NCI-H2171 (cell line): ENCODE data around the gene PARD6G.
A peak's percentile ranks its signal among the peaks of the same experiment; 100 is the strongest.
"Not testable (repeated sequence)": the region's sequence is repeated elsewhere in the genome, so short reads cannot be mapped to it uniquely, and the experiment has no call there.

Experiments used
- DNase-seq: peaks from one replicate; lab custom pipeline; 2025; lab: John Stamatoyannopoulos, UW

The PARD6G gene, protein sequence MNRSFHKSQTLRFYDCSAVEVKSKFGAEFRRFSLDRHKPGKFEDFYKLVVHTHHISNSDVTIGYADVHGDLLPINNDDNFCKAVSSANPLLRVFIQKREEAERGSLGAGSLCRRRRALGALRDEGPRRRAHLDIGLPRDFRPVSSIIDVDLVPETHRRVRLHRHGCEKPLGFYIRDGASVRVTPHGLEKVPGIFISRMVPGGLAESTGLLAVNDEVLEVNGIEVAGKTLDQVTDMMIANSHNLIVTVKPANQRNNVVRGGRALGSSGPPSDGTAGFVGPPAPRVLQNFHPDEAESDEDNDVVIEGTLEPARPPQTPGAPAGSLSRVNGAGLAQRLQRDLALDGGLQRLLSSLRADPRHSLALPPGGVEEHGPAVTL

DNA sequence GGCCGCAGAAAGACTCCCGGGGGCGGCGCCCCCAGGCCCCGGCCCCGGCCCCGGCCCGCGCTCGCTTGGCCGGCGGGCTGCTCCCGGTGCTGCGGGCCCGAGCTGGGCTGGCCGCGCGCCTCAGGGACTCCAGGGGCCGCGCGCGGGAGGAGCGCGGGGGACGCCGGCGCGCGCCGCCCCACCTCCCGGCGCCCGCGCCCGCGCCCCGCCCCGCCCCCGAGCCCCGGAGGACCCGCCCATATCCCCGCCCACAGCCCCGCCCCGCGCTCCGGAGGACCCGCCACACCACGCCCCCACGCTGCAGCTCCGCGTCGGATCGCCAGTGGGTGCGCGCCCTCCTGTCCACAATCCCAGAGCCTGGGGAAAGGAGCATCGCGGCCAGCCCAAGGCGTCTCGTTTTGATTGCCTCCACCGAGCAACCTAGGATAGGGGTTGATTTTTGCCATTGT, at the start of gene PARD6G:
Gene PARD6G, minus strand, starts transcription at position 122 of the 449 bp plus-strand sequence. CDS start 166 bp downstream, outside the sequence.
- peak; percentile 51 for DNase-seq

- DNase-seq: not testable (repeated sequence)
Observed at GRCh38 chr18:80262241-80263033, 15.1 kb upstream of the PARD6G start.

GRCh38 chr18:80259610-80260009, 12.3 kb upstream of the PARD6G start:
- DNase-seq: no peak

DNA sequence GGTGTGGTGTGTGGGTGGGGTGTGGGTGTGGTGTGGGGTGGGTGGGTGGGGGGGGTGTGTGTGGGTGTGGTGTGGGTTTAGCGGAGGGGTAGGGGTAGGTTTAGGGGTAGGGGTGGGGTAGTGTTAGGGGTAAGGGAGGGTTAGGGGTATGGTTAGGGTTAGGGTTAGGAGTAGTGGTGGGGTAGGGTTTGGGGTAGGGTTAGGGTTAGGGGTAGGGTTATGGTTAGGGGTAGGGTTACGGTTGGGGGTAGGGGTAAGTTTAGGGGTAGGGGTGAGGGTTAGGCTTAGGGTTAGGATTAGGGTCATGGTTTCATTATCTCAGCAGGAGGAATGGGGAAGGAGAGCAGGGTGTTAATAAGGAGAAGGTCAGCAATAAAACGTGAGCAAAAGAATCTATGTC, 11.3 kb upstream of the PARD6G start:
- no peak for DNase-seq

GRCh38 chr18:80257579-80258543, 10.5 kb upstream of the PARD6G start:
- not testable (repeated sequence) for DNase-seq

DNA sequence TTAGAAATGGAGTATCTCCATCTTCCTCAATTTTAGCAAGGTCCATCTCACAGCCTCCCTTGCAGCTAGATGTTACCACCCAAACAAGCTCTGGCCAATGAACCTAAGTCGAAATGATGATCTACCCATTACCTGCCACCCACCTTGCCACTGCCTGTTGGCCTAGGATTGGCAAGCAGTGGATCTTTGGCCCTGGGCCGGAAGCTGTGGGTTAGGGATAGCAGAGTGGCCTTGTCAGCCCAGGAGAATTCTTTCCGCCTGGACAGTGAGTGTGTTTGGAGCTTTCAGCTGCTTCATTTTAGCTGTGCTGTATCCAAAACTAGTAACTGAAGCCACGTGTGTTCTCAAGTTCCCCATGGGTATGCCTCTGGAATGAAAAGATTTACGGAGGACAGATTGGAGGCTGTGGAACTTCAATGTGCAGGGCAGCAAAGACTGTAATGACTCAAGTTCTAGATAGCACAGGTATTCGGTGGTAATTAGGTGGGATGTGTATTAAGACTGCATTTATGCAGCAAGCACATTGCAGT, 7.7 kb upstream of the PARD6G start:
- DNase-seq: no peak

- DNase-seq: no peak
Observed at GRCh38 chr18:80253871-80254492, 6.7 kb upstream of the PARD6G start.

- no peak for DNase-seq
Observed at GRCh38 chr18:80253236-80253635, 5.9 kb upstream of the PARD6G start.

DNA sequence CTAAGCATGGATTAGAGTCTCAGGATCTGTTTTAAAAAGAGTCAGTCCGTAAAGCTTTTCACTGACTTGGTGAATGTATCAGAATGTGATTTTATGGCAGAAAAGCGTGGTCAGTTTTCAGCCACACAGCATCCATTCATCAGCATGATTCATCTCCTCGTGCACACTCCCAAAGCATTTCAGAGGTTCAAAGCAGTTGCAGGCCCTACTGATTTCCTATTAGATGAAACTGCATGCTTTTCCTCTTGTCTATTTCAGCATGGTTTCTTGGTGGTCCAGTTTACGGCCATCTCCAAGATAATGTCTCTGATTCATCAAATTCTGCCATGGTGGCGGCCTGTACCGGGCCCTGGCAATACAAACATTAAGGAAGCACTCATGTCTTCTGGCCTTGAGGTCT, 4.8 kb upstream of the PARD6G start:
- no peak for DNase-seq

- no peak for DNase-seq
Observed at GRCh38 chr18:80251700-80252099, 4.4 kb upstream of the PARD6G start.

DNA sequence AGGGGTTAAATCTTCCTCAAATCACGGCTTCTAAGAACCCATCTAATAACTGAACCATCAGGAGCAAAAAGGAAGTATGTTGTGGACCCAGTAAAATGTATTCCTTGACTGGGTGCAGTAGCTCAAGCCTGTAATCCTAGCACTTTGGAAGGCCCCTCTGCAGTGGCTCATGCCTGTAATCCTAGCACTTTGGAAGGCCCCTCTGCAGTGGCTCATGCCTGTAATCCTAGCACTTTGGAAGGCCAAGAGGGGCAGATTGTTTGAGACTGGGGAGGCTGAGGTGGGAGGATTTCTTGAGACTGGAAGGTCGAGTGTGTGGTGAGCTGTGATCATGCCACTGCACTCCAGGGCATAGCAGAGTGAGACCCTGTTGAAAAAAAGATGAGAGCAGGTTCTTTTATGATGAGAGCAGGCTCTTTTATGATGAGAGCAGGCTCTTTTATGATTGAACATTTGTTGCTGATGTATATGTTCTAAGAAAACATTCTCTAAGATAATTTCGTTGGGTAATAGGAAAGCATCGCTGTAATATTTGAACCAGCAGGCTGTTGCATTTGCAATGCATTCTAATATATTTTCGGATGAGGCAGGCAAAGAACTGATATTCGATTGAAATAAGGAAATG, 3.5 kb upstream of the PARD6G start:
- DNase-seq: no peak

DNA sequence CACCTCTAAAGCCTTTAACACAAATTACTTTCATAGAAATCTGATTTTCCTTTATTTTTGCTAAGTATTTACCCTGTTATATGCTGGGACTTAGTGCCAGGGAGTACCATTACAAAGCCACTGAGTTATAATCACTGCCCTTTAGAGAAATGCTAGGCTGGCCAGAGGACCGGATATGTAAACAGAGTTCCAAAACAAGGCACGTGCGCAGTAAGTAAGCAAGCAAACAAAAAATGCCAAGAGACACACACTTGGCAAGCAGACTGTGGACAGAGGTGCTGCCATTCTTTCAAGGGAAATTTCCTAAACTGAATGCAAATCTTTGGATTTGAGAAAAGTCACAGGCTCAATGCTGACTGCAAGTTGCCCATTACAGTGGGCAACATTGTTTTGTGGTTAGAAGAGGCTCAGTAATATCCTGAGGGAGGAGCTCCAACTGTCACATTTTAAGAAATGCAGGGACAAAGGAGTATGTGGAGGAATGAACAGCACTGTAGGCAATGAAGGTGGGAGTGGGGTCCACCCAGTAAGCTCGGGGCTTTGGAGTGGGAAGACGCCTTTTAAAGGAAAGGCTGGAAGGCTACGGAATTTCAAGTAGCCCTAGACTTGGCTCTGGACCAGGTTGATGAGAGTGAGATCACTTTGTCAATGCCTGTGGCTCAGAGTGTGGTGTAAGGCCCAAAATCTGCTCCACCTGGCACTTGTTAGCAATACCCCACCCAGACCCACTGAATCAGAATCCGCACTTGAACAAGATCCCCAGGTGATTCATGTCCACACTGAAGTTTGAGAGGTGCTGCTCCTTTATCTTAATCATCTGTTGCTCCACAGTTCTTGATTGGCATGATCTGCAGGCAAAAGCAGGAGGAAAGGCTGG, 2.1 kb upstream of the PARD6G start:
- no peak for DNase-seq

DNA sequence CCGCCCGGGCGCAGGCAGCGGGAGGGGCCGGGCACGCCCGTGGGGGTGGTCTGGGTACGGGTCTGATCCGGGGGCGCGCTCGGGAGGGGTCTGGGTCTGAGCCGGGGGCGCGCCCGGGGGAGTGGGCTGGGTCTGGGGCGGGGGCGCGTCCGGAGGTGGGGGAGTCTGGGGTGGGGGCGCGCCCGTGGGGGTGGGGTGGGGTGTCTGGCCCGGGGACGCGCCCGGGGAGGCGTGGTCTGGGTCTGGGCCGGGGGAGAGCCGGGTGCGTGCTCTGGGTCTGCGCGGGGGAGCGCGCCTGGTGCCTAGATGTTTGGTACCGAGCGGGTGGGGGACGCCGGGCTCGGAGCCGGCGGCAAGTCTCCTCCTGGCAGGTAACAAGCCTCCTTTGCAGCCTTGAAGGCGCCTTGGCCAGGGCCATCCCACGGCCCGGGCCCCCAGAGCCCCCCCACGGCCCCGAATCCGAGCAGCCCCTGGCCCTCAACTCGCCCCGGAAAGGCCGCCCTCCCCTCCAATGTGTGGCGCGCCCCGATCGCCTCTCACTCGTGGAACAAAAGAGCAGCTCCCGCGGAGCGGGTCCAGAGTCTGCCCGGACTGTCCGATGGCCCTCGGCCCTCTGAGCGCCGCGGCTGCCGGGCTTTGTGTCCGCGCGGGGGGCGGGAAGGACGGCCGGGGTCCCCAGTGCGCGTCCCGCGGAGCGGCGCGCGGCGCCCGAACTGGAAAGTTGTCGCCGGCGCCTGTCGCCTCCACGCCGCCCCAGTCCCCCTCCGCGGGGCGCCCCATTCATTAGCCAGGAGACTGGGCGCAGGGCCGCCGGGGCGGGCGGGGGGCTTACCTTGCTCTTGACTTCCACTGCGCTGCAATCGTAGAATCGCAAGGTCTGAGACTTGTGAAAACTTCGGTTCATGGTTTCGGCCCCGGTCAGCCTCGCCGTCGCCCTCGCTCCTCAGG, 595 bp downstream of the PARD6G start:
- peak; percentile 59 for DNase-seq

DNA sequence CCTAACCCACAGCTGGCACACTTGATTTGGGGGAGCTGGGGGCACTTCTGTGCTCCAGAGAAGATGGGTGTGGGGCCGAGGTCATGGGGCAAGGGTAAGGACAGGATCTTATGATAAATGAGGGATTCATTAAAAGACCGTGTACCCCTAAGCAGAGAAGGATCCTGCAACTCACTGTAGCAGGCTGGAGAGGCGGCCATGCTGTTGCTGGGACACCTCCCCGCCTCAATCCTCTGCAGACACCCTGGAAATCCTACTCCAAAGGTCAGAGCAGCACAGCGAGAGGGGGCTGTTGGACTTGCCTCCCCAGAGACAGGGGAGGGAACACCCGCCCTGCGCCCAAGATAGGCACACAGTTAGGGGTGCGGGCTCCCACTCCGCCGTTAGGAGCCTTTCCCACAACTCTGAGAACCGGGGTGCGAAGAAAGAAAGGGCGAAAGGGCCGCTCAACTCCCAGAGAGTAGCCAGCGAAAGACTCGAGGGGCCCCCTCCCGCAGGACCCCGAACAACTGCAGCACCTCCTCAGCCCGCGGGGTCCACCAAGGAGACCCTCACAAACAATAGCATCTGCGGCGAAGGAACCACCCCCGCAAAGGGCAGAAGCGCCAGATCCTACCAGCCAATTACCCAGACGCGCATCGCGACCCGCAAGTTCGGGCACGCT, 1.4 kb downstream of the PARD6G start:
- DNase-seq: no peak

DNA sequence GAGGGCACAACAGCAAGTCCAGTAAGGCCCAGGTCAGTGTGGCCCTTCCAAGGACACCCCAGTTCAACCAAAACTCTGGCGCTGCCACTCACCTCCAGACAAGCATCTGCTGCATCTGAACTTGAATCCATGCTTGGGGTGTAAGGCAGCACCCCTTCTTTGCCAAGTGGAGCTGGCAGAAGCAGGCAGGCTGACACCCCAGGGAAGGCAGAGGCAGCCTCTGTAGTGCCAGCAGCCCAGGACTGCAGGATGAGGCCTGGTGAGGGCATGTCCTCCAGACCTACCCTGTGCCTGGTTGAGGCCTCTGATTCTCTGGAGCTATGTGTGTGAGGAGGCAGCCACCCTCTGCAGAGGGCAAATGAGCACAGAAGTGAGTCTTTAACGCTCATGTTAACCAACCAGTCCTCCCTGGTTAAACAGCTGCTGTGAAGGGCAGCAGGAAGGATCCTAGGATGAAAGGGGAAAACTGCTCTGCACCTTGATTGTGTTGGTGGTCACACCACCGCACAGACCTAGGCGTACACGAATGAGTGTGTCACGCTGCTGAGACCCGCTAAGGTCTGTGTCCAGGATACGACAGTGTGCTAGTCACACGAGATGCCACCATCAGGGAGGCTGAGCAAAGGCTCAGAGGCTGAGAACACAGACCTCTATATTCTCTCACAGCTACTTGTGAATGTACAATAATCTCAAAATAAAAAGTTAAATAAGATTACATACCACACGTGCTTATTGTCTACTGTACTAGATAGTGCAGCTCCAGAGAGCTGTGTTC, 2.2 kb downstream of the PARD6G start:
- DNase-seq: no peak

- DNase-seq: no peak
Observed at GRCh38 chr18:80244167-80244566, 3.1 kb downstream of the PARD6G start.

GRCh38 chr18:80243204-80243603, 4.1 kb downstream of the PARD6G start:
- no peak for DNase-seq
